SK-N-SH treated with all-trans-retinoic acid at 6 μM for 48 hours (cell line): ENCODE measurements around the gene RABEPK.
"Not testable (repeated sequence)": the region's sequence is repeated elsewhere in the genome, so short reads cannot be mapped to it uniquely, and the experiment has no call there.

Experiments used
- ATAC-seq: fragments of 200-7000 bp; cut with Tn5 transposase; 3 replicates; pipeline ENCODE4 v1.9.1; 2020; ENCODE audit warnings: mild to moderate bottlenecking, moderate library complexity
- ARNTL ChIP-seq: fragments of 450-650 bp; formaldehyde crosslinking; IDR thresholded peaks from 2 replicates; pipeline ENCODE4 v1.5.0; 2020; ENCODE audit warnings: low read depth, mild to moderate bottlenecking, moderate library complexity, borderline replicate concordance
- CREB5 ChIP-seq: fragments of 250-450 bp; sonication (Bioruptor Pico); IDR thresholded peaks from 2 replicates; pipeline ENCODE4 v1.5.1; 2020; ENCODE audit warnings: low read depth, mild to moderate bottlenecking, moderate library complexity
- ESRRG ChIP-seq: fragments of 250-450 bp; sonication (Bioruptor Pico); IDR thresholded peaks from 2 replicates; pipeline ENCODE4 v1.6.1; 2021; ENCODE audit warnings: mild to moderate bottlenecking
- GLIS3 ChIP-seq: fragments of 250-450 bp; sonication (Bioruptor Pico); IDR thresholded peaks from 2 replicates; pipeline ENCODE4 v1.5.0; 2020; ENCODE audit warnings: mild to moderate bottlenecking, moderate library complexity
- ISL1 ChIP-seq: fragments of 250-450 bp; sonication (Bioruptor Pico); IDR thresholded peaks from 2 replicates; pipeline ENCODE4 v2.1.2; 2022; ENCODE audit warnings: mild to moderate bottlenecking, moderate library complexity
- OSR1 ChIP-seq: fragments of 250-450 bp; sonication (Bioruptor Pico); IDR thresholded peaks from 2 replicates; pipeline ENCODE4 v1.8.0; 2022; ENCODE audit warnings: moderate library complexity, mild to moderate bottlenecking, inconsistent platforms
- POU6F1 ChIP-seq: fragments of 250-450 bp; sonication (Bioruptor Pico); IDR thresholded peaks from 2 replicates; pipeline ENCODE4 v1.8.0; 2021; ENCODE audit warnings: low read depth, mild to moderate bottlenecking, moderate library complexity, borderline replicate concordance
- PPARA ChIP-seq: fragments of 250-450 bp; sonication (Bioruptor Pico); IDR thresholded peaks from 2 replicates; pipeline ENCODE4 v1.5.0; 2020; ENCODE audit warnings: mild to moderate bottlenecking, borderline replicate concordance
- RARB ChIP-seq: fragments of 250-450 bp; sonication (Bioruptor Pico); IDR thresholded peaks from 2 replicates; pipeline ENCODE4 v1.8.0; 2021; ENCODE audit warnings: mild to moderate bottlenecking, moderate library complexity
- SNAI2 ChIP-seq: fragments of 250-450 bp; sonication (Bioruptor Pico); IDR thresholded peaks from 2 replicates; pipeline ENCODE4 v1.5.0; 2020; ENCODE audit warnings: mild to moderate bottlenecking, moderate library complexity
- TCF4 ChIP-seq: fragments of 250-450 bp; sonication (Bioruptor Pico); IDR thresholded peaks from 2 replicates; pipeline ENCODE4 v1.8.0; 2021; ENCODE audit warnings: mild to moderate bottlenecking, moderate library complexity, borderline replicate concordance
- TOX ChIP-seq: fragments of 250-450 bp; sonication (Bioruptor Pico); IDR thresholded peaks from 2 replicates; pipeline ENCODE4 v1.8.0; 2021; ENCODE audit warnings: mild to moderate bottlenecking, moderate library complexity, borderline replicate concordance
- ZC3H10 ChIP-seq: fragments of 250-450 bp; sonication (Bioruptor Pico); IDR thresholded peaks from 2 replicates; pipeline ENCODE4 v1.5.1; 2021; ENCODE audit warnings: mild to moderate bottlenecking, moderate library complexity
- ZFP3 ChIP-seq: fragments of 250-450 bp; sonication (Bioruptor Pico); IDR thresholded peaks from 2 replicates; pipeline ENCODE4 v1.5.0; 2020; ENCODE audit warnings: mild to moderate bottlenecking, moderate library complexity
- ZFP30 ChIP-seq: fragments of 450-650 bp; formaldehyde crosslinking; IDR thresholded peaks from 2 replicates; pipeline ENCODE4 v1.5.0; 2022; ENCODE audit warnings: mild to moderate bottlenecking, moderate library complexity
- ZNF565 ChIP-seq: fragments of 450-650 bp; formaldehyde crosslinking; conservative IDR thresholded peaks from 2 replicates; pipeline ENCODE4 v1.5.0; 2020; ENCODE audit warnings: low read depth, mild to moderate bottlenecking, moderate library complexity
- ZNF70 ChIP-seq: fragments of 450-650 bp; formaldehyde crosslinking; IDR thresholded peaks from 2 replicates; pipeline ENCODE4 v1.5.0; 2020; ENCODE audit warnings: mild to moderate bottlenecking, moderate library complexity
- ZNF8 ChIP-seq: fragments of 450-650 bp; formaldehyde crosslinking; IDR thresholded peaks from 2 replicates; pipeline ENCODE4 v1.5.0; 2020; ENCODE audit warnings: mild to moderate bottlenecking, moderate library complexity
- TF ChIP-seq, protein P1 (sequence below): fragments of 250-450 bp; sonication (Bioruptor Pico); IDR thresholded peaks from 2 replicates; pipeline ENCODE4 v1.8.0; 2020; ENCODE audit warnings: mild to moderate bottlenecking, moderate library complexity, borderline replicate concordance

Gene RABEPK

GRCh38 chr9:125189011-125189360, 11.4 kb upstream of the RABEPK start:
- peak; percentile 11 for ATAC-seq
- TF ChIP-seq PPARA (no peak), POU6F1 (CRISPR knock-in tag) (no peak), TCF4 (CRISPR knock-in tag) (no peak), SNAI2 (no peak), ZFP3 (no peak), OSR1 (no peak), ESRRG (CRISPR knock-in tag) (no peak), ISL1 (no peak), TOX (no peak), ARNTL (CRISPR knock-in tag) (no peak), ZNF8 (no peak), ZC3H10 (CRISPR knock-in tag) (no peak), GLIS3 (CRISPR knock-in tag) (no peak), RARB (no peak)
- TF ChIP-seq, all 23 proteins: peak for 0

DNA sequence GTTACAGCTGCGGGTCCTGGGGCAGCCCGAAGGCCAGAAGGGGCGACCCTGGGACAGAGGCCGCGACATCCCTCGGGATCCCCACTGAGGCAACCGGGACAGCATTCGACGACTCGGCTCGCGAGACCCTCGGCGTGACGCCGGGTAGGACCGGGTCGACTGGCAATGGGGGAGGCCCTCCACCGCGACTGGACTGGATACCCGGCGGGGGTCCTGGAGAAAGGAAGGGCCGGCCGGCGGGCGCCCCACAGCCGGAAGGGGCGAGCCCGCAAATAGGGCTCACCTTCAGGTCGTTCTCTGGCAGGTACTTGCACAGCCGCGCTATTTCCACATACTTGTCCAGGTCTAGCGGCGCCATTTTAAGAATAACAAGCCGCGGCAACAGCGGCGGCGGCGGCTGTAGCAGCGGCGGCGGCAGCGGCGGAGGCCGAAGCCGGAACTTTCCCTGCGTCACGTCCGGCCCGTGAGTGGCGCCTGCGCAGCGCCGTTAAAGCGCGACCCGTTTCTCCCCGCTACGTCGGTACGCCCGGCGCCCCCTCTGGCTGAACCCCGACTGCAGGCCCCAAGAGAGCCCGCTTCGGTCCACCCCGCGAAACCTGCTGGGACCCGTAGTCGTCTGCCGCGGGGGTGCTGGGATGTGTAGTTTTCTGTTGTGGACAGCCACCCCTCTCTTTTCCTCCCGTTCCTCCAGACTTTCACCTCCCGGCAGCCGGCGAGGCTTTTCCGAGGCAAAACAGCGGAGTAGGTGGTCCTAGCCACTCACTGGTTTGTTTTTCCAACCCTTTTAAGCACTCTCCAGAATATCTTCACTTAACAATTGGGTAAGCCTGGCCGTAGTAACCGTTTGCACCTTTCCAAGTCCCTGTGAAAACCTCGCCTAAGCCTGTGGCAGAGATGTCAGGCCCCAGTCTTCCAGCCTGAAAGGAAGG, 10.7 kb upstream of the RABEPK start, which contains the start of gene PPP6C:
PPP6C (minus strand) TSS at position 443 of the 929 bp plus-strand sequence; CDS start at position 358, 85 bp downstream.
- TF ChIP-seq CREB5 (CRISPR knock-in tag) (no peak), ZNF8 (0 out of 2 replicates have a peak, but pooled peaks have one; percentile 64)
- TF ChIP-seq, protein P1, sequence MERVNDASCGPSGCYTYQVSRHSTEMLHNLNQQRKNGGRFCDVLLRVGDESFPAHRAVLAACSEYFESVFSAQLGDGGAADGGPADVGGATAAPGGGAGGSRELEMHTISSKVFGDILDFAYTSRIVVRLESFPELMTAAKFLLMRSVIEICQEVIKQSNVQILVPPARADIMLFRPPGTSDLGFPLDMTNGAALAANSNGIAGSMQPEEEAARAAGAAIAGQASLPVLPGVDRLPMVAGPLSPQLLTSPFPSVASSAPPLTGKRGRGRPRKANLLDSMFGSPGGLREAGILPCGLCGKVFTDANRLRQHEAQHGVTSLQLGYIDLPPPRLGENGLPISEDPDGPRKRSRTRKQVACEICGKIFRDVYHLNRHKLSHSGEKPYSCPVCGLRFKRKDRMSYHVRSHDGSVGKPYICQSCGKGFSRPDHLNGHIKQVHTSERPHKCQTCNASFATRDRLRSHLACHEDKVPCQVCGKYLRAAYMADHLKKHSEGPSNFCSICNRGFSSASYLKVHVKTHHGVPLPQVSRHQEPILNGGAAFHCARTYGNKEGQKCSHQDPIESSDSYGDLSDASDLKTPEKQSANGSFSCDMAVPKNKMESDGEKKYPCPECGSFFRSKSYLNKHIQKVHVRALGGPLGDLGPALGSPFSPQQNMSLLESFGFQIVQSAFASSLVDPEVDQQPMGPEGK (CRISPR knock-in tag), result no peak
- peak; percentile 99 for ATAC-seq

DNA sequence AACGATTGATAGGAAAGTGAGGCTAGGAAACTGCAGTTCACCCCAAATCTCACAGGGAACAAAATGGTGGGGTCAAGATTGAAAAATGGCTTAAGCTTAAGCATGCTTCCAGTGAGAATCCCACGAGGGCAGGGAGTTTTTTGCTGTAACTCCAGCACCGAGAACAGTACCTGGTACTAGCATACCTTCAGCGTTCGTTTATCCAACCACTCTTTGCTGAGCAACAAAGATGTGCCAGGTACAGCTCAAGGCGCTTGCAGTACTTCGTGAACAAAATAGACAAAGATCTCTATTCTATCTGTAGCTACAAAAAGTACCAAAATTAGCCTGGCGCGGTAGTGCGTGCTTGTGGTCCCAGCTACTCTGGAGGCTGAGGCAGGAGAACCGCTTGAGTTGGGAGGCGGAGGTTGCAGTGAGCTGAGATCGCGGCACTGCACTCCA, 10.0 kb upstream of the RABEPK start:
- ATAC-seq, result peak; percentile 6
- no peak for TF ChIP-seq GLIS3 (CRISPR knock-in tag)
- TF ChIP-seq, protein P1 (CRISPR knock-in tag), result no peak
- TF ChIP-seq ISL1, result no peak
- no peak for TF ChIP-seq PPARA
- no peak for TF ChIP-seq TCF4 (CRISPR knock-in tag)
- TF ChIP-seq ZNF565 (CRISPR knock-in tag), result no peak
- no peak for TF ChIP-seq ZC3H10 (CRISPR knock-in tag)
- TF ChIP-seq ZNF70 (CRISPR knock-in tag), result no peak
- TF ChIP-seq CREB5 (CRISPR knock-in tag), result no peak
- TF ChIP-seq ZFP30, result no peak
- no peak for TF ChIP-seq ZFP3
- no peak for TF ChIP-seq ESRRG (CRISPR knock-in tag)
- no peak for TF ChIP-seq SNAI2
- TF ChIP-seq ARNTL (CRISPR knock-in tag), result no peak

- not testable (repeated sequence) for ATAC-seq
Observed at GRCh38 chr9:125194466-125194865, 5.9 kb upstream of the RABEPK start.

- not testable (repeated sequence) for ATAC-seq
Observed at GRCh38 chr9:125195591-125195990, 4.8 kb upstream of the RABEPK start.
